Activated naive CD8-positive, alpha-beta T cell treated with anti-CD3 and anti-CD28 coated beads, Interleukin-2, amount 50 U/mL, for 16 hours (primary cell): ENCODE measurements around the gene RPRD2.
"Not testable (repeated sequence)": the region's sequence is repeated elsewhere in the genome, so short reads cannot be mapped to it uniquely, and the experiment has no call there.

ENCODE experiments used
- DNase-seq: peaks from one replicate; pipeline ENCODE4 v3.0.0-alpha.2; 2020; ENCODE audit warnings: low read depth, low spot score

The RPRD2 gene

GRCh38 chr1:150389650-150390049 is 25.7 kb downstream of the RPRD2 start:
- DNase-seq: no peak

DNA sequence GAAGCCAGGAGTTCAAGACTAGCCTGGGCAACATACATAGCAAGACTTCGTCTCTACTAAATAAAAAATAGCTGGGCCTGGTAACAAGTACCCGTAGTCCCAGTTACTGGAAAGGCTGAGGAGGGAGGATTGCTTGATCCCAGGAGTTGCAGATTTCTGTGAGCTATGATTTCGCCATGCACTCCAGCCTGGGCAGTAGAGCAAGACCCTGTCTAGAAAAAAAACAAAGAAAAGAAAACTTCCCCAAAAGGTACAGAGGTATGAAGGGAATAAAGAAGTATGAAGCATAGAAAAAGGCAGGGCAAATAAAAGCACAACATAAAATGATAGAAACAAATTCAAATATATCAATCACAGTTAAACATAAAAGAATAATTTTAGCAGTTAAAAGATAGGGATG is 28.7 kb downstream of the RPRD2 start:
- no peak for DNase-seq

DNA sequence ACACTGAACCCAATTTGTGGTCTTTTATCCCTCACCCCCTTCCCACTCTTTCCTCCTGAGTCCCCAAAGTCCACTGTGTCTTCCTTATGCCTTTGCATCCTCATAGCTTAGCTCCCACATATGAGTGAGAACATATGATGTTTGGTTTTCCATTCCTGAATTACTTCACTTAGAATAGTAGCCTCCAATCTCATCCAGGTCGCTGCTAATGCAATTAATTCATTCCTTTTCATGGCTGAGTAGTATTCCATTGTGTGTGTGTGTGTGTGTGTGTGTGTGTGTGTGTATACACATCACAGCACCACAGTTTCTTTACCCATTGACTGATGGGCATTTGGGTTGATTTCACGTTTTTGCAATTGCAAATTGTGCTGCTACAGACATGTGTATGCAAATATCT is 31.2 kb downstream of the RPRD2 start:
- not testable (repeated sequence) for DNase-seq

GRCh38 chr1:150397392-150398032 is 33.6 kb downstream of the RPRD2 start:
- no peak for DNase-seq

- DNase-seq: no peak
Observed at GRCh38 chr1:150404465-150404864, 40.5 kb downstream of the RPRD2 start.

DNA sequence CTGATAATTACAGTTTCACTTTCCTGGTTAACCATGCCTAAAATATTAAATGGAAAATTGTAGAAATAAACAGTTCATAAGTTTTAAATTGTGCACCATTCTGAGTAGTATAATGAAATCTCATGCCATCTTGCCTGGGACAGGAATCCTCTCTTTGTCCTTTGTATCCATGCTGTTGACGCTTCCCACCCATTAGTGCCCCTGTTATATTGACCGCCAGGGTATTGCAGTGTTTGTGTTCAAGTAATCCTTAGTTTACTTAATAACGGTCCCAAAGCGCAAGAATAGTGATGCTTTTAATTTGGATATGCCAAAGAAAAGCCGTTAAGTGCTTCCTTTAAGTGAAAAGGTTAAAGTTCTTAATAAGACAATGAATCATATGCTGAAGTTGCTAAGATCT is 41.7 kb downstream of the RPRD2 start:
- DNase-seq: no peak

- no peak for DNase-seq
Observed at GRCh38 chr1:150406483-150406882, 42.5 kb downstream of the RPRD2 start.

DNA sequence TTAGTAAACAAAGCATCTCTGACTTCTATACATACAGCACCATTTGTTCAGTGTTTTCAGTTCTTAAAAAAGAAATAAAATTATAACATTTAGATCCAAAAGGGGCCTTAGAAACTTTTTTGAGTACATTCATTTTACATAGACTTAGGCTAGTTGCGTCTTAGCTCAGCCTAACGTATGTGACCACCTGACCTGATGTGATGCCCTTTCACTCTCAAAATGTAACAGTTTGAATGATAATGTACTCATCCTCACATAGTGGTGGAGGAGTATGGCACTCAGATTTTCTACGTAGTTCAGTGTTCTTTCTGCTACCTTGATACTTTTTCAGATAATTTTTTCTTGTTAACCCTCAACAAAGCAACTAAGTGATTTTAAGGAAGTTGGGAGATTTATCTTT is 43.4 kb downstream of the RPRD2 start:
- no peak for DNase-seq

- DNase-seq: no peak
Observed at GRCh38 chr1:150408800-150409199, 44.9 kb downstream of the RPRD2 start.

- DNase-seq: no peak
Observed at GRCh38 chr1:150409504-150410362, 45.8 kb downstream of the RPRD2 start.

GRCh38 chr1:150410582-150411101 is 46.7 kb downstream of the RPRD2 start:
- no peak for DNase-seq

GRCh38 chr1:150414592-150414991 is 50.6 kb downstream of the RPRD2 start:
- no peak for DNase-seq

DNA sequence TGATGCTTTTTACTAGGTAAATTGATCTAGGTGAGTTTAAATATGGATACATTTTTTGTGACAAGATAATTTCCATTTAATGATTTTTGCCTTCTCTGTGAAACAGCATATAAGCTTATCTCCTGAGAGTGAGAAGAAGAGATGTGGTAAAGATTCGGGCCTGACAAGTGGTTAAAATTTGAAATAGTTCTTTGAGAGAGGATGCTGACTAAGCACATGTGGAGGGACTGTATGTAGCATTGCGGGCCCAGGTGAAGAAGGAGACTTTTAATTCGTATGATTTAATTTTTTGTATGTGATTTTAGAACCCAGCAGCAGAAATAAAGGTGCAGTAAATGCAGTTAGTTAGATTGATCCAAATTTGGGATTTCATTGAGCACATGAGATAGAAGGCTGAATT is 51.9 kb downstream of the RPRD2 start:
- DNase-seq: no peak

- DNase-seq: no peak
Observed at GRCh38 chr1:150420560-150421265, 56.8 kb downstream of the RPRD2 start.

GRCh38 chr1:150422541-150422940 is 58.6 kb downstream of the RPRD2 start:
- DNase-seq: no peak

GRCh38 chr1:150429805-150430204 is 65.9 kb downstream of the RPRD2 start:
- DNase-seq: no peak

DNA sequence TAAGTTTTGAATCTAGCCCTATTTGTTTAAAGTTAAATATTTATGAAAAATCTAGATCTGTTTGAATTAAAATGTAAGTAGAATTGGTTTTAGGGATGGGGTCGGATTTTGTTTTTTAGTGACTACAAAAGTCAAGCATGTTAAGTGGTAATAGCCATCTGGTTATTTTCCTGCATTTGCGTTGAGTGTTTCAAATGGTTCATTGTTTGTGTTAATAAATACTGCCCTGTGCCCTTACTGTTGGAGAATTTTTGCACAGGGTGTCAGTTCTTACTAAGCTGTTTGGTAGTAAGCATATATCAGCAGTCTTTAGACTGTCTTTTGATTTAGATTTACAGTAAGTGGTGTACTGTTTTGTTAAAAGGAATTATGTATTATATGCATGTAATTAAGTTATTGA is 77.2 kb downstream of the RPRD2 start:
- no peak for DNase-seq

DNA sequence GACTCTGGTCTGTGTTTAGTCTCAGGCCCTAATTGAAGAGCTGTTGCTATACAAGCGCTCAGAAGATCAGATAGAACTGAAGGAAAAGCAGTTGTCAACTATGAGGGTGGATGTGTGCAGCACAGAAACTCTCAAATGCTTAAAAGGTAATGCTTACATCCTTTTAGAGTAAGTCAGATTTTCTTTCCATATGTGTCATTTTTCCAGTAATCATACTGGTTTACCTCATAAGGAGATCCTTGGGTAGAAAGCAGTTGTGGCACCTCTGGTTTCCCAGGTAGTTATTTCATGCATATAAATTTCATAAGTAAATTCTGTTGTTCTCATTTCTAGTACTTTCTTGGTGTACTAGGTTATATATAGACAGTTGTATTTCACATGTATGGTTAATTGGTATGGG is 80.3 kb downstream of the RPRD2 start:
- no peak for DNase-seq

DNA sequence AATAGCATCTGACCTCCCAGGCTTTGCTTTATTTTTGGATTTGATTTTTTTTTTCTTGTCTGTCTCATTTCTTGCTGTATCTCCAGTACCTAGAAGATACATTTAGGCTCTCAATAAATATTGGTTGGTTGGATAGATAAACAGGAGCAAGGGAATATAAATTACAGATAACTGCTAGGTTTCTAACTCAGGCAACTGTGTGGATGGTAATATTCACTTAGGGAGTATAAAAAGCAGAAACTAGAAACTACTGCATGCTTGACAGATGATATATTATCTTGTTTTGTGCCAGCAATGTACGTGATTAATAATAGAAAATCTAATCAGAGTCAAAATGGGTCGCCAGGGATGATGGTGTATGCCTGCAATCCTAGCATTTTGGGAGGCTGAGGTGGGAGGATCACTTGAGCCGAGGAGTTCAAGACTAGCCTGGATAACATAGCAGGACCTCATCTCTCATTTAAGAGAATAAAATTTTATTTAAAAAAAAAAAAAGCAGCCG is 92.2 kb downstream of the RPRD2 start:
- DNase-seq: no peak

DNA sequence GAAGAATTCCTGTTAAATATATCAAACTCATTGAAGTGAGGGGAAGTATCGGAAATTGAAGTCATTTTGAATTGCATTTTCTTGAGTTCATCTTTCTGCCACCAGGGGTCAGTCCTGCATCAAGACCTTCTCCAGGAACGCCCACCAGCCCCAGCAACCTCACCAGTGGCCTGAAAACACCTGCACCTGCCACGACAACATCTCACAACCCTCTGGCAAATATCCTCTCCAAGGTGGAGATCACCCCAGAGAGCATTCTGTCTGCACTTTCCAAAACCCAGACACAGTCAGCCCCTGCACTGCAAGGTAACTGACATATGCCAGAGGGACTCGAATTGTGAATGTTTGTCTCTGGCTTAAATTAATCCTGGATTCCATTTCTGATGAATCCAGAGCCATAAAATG is 100.5 kb downstream of the RPRD2 start:
- peak; percentile 56 for DNase-seq

DNA sequence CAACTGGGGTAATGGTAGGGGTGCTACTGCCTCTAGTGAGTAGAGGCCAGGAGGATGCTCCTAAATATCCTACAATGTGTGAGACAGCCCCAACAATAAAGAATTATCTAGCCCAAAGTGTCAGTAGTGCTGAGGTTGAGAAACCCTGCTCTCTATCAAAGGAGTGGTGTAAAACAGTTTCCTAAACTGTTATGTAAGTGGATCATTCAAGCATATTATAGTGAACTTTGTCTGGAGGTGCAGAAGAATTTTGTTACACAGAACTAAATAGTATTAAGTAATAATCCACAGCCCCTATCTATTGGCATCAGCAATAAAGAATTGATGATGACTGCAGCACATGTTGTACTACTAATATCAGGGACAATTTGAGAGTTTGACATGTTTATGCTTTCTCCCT is 103.0 kb downstream of the RPRD2 start:
- DNase-seq: no peak

GRCh38 chr1:150469291-150469690 is 105.3 kb downstream of the RPRD2 start:
- no peak for DNase-seq
